Measurements from ENCODE around the gene C3orf70.

DNA sequence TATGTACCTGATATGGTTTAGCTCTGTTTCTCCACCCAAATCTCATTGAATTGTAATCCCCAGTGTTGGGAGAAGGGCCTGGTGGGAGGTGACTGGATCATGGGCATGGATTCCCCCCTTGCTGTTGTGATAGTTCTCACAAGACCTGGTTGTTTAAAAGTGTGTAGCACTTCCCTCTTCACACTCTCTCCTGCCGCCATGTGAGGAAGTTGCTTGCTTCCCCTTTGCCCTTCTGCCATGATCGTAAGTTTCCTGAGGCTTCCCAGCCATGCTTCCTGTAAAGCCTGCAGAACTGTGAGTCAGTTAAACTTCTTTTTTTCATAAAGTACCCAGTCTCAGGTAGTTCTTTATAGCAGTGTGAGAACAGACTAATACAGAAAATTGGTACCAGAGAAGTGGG is 93.1 kb downstream of the C3orf70 start:
- TF ChIP-seq, protein P1, sequence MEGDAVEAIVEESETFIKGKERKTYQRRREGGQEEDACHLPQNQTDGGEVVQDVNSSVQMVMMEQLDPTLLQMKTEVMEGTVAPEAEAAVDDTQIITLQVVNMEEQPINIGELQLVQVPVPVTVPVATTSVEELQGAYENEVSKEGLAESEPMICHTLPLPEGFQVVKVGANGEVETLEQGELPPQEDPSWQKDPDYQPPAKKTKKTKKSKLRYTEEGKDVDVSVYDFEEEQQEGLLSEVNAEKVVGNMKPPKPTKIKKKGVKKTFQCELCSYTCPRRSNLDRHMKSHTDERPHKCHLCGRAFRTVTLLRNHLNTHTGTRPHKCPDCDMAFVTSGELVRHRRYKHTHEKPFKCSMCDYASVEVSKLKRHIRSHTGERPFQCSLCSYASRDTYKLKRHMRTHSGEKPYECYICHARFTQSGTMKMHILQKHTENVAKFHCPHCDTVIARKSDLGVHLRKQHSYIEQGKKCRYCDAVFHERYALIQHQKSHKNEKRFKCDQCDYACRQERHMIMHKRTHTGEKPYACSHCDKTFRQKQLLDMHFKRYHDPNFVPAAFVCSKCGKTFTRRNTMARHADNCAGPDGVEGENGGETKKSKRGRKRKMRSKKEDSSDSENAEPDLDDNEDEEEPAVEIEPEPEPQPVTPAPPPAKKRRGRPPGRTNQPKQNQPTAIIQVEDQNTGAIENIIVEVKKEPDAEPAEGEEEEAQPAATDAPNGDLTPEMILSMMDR (IDR thresholded peaks at IDR 0.05), result no peak
- TF ChIP-seq EP300 (IDR thresholded peaks at IDR 0.05) (no peak), POLR2A (IDR thresholded peaks at IDR 0.05) (no peak)

Data from suprapubic skin (tissue), 3 donors.